ENCODE results near the gene SCNN1B. TPM values are rescaled to one million over a fixed set of nuclear protein-coding genes. Genes with fewer than 3 reads are reported as not detected.

SCNN1B gene
- total RNA-seq, 2 donors from 2014 or later, result not detected

- no peaks in the 10 kb centered on the region for H3K27me3 Mint-ChIP-seq (ENCODE audit: insufficient read depth)
- no peak for TF ChIP-seq CTCF (conservative IDR thresholded peaks at IDR 0.05)
- no peaks in the 10 kb centered on the region for H3K4me1 Mint-ChIP-seq
- H3K36me3 ChIP-seq (ENCODE audit: control insufficient read depth, insufficient read depth, low read length), result peaks cover 30% of the 10 kb centered on the region
- WGBS, 2 experiments (ENCODE audit: insufficient coverage in 1 of 2, insufficient read length in 1 of 2), result 70 to 94% methylated on average over 2 to 5 of the region's 5 CpGs
- peaks cover 34% of the 10 kb centered on the region for H3K36me3 Mint-ChIP-seq (ENCODE audit: low read depth)
- no peak overlapping the region for H3K9ac ChIP-seq (ENCODE audit: extremely low read depth, low read length, poor library complexity, severe bottlenecking)
- no peak overlapping the region for H3K27ac Mint-ChIP-seq
- no peaks in the 10 kb centered on the region for H3K4me1 ChIP-seq (ENCODE audit: control insufficient read depth, insufficient read depth, low read length)
- no peak for DNase-seq
- H3K9me3 Mint-ChIP-seq, result no peaks in the 10 kb centered on the region
- no peaks in the 10 kb centered on the region for H3K27me3 ChIP-seq (ENCODE audit: control insufficient read depth, insufficient read depth, low read length, poor library complexity, severe bottlenecking)
- H3K27ac ChIP-seq (ENCODE audit: low read depth, low read length), result no peak overlapping the region
- no peaks in the 10 kb centered on the region for H3K9me3 ChIP-seq (ENCODE audit: control insufficient read depth, low read length)
- no peak overlapping the region for H3K4me3 Mint-ChIP-seq
- H3K4me3 ChIP-seq (ENCODE audit: low read length), result no peak overlapping the region
These were observed 117.9 kb downstream of the SCNN1B start for GRCh38 chr16:23420011-23420410.

- H3K9me3 Mint-ChIP-seq, result no peaks in the 10 kb centered on the region
- no peak overlapping the region for H3K27ac Mint-ChIP-seq
- Histone ChIP-seq H3K9me3 (ENCODE audit: control insufficient read depth, low read length) (no peaks in the 10 kb centered on the region), H3K4me1 (ENCODE audit: control insufficient read depth, insufficient read depth, low read length) (no peaks in the 10 kb centered on the region), H3K36me3 (ENCODE audit: control insufficient read depth, insufficient read depth, low read length) (peaks cover 24% of the 10 kb centered on the region), H3K27me3 (ENCODE audit: control insufficient read depth, insufficient read depth, low read length, poor library complexity, severe bottlenecking) (no peaks in the 10 kb centered on the region), H3K9ac (ENCODE audit: extremely low read depth, low read length, poor library complexity, severe bottlenecking) (no peak overlapping the region), H3K4me3 (ENCODE audit: low read length) (no peak overlapping the region), H3K27ac (ENCODE audit: low read depth, low read length) (no peak overlapping the region)
- peaks cover 29% of the 10 kb centered on the region for H3K36me3 Mint-ChIP-seq (ENCODE audit: low read depth)
- peak; percentile 48 for DNase-seq
- WGBS, 2 experiments (ENCODE audit: insufficient coverage in 1 of 2, insufficient read length in 1 of 2), result 92 to 96% methylated on average over 7 to 11 of the region's 11 CpGs
- no peaks in the 10 kb centered on the region for H3K27me3 Mint-ChIP-seq (ENCODE audit: insufficient read depth)
- no peaks in the 10 kb centered on the region for H3K4me1 Mint-ChIP-seq
- no peak overlapping the region for H3K4me3 Mint-ChIP-seq
- peak; percentile 29 for TF ChIP-seq CTCF (conservative IDR thresholded peaks at IDR 0.05)
These were observed 121.5 kb downstream of the SCNN1B start for GRCh38 chr16:23423496-23424049.

- no peaks in the 10 kb centered on the region for H3K27me3 Mint-ChIP-seq (ENCODE audit: insufficient read depth)
- WGBS, 2 experiments (ENCODE audit: insufficient coverage in 1 of 2, insufficient read length in 1 of 2), result 86 to 96% methylated on average over 12 to 14 of the region's 14 CpGs
- no peak overlapping the region for H3K9ac ChIP-seq (ENCODE audit: extremely low read depth, low read length, poor library complexity, severe bottlenecking)
These were observed 122.3 kb downstream of the SCNN1B start for GRCh38 chr16:23424292-23424958.

More at GRCh38 chr16:23424292-23424958, 122.3 kb downstream of the SCNN1B start:
- H3K9me3 ChIP-seq (ENCODE audit: control insufficient read depth, low read length), result no peaks in the 10 kb centered on the region
- H3K27ac Mint-ChIP-seq, result no peak overlapping the region
- H3K27ac ChIP-seq (ENCODE audit: low read depth, low read length), result no peak overlapping the region
- no peaks in the 10 kb centered on the region for H3K9me3 Mint-ChIP-seq
- no peaks in the 10 kb centered on the region for H3K27me3 ChIP-seq (ENCODE audit: control insufficient read depth, insufficient read depth, low read length, poor library complexity, severe bottlenecking)
- H3K4me3 Mint-ChIP-seq, result no peak overlapping the region
- peaks cover 29% of the 10 kb centered on the region for H3K36me3 Mint-ChIP-seq (ENCODE audit: low read depth)
- no peaks in the 10 kb centered on the region for H3K4me1 ChIP-seq (ENCODE audit: control insufficient read depth, insufficient read depth, low read length)
- no peaks in the 10 kb centered on the region for H3K4me1 Mint-ChIP-seq
- H3K36me3 ChIP-seq (ENCODE audit: control insufficient read depth, insufficient read depth, low read length), result peaks cover 24% of the 10 kb centered on the region
- H3K4me3 ChIP-seq (ENCODE audit: low read length), result no peak overlapping the region
- no peak for TF ChIP-seq CTCF (conservative IDR thresholded peaks at IDR 0.05)
- no peak for DNase-seq
